ENCODE results near the gene C3orf38. TPM values are rescaled to one million over a fixed set of nuclear protein-coding genes. Genes with fewer than 3 reads are reported as not detected.
"Not testable (repeated sequence)": the region's sequence is repeated elsewhere in the genome, so short reads cannot be mapped to it uniquely, and the experiment has no call there.

Gene C3orf38
- total RNA-seq, 2 donors from 2014 or later, result 37.3 to 41.7 TPM

GRCh38 chr3:88168171-88168570 lies 18.4 kb downstream of the C3orf38 start:
- Mint-ChIP-seq H3K27ac (no peak overlapping the region), H3K36me3 (ENCODE audit: insufficient read depth in 2 of 2) (peaks cover 4 to 10% of the 10 kb centered on the region in 2 donors), H3K4me3 (no peak overlapping the region), H3K4me1 (ENCODE audit: low read depth) (no peaks in the 10 kb centered on the region), H3K9me3 (no peaks in the 10 kb centered on the region), H3K27me3 (ENCODE audit: low read depth) (no peaks in the 10 kb centered on the region)
- DNase-seq (no peak), ATAC-seq (replicated peaks in 1 of 2) (no peak)

GRCh38 chr3:88180398-88180999 lies 30.7 kb downstream of the C3orf38 start:
- Mint-ChIP-seq H3K27me3 (ENCODE audit: low read depth) (no peaks in the 10 kb centered on the region), H3K36me3 (ENCODE audit: insufficient read depth in 2 of 2) (peaks cover 0 to 4% of the 10 kb centered on the region in 2 donors), H3K27ac (no peak overlapping the region), H3K4me3 (no peak overlapping the region), H3K4me1 (ENCODE audit: low read depth) (no peaks in the 10 kb centered on the region), H3K9me3 (peaks cover 8 to 13% of the 10 kb centered on the region in 2 donors)
- DNase-seq, result peak; percentile 10 to 16
- peak in 1 of 2 donors; percentile 43 for ATAC-seq (replicated peaks in 1 of 2)

DNA sequence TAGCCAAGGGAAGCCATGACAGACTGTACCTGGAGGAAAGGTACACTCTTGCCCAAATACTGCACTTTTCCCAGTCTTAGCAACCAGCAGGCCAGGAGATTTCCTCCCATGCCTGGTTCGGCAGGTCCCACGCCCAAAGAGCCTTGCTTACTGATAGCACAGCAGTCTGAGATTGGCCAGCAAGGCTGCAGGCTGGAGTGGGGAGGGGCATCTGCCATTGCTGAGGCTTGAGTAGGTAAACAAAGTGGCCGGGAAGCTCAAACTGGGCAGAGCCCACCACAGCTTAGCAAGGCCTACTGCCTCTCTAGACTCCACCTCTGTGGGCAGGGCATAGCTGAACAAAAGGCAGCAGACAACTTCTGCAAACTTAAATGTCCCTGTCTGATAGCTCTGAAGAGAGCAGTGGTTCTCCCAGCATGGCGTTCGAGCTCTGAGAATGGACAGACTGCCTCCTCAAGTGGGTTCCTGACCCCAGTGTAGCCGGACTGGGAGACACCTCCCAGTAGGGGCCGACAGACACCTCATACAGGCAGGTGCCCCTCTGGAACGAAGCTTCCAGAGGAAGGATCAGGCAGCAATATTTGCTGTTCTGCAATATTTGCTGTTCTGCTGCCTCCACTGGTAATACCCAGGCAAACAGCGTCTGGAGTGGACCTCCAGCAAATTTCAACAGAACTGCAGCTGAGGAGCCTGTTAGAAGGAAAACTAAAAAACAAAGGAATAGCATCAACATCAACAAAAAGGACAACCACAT lies 32.6 kb downstream of the C3orf38 start:
- peaks cover 13 to 18% of the 10 kb centered on the region in 2 donors for H3K9me3 Mint-ChIP-seq
- not testable (repeated sequence) for DNase-seq; H3K36me3 Mint-ChIP-seq (ENCODE audit: insufficient read depth in 2 of 2); H3K4me3 Mint-ChIP-seq; ATAC-seq (replicated peaks in 1 of 2); H3K27ac Mint-ChIP-seq; H3K27me3 Mint-ChIP-seq (ENCODE audit: low read depth); H3K4me1 Mint-ChIP-seq (ENCODE audit: low read depth)

DNA sequence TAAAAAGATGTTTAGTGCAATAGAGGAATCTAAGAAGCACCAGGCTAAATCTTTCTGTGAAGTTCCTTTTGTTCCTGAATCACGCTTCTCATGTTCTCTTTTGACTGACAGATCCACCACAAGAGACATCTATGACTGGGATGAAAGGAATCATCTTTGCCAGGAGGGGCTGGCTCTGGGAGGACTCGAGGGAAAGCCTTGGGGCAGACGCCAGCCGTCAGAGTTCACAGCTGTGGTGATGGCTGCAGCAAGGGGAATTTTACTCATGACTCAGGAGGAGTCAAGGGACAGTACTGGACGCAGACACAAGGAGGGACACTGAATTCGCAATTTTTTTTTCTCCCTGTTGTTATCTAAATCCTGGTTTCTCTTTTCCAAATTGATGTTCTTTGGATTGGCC lies 38.7 kb downstream of the C3orf38 start:
- peak overlapping the region; percentile 27 for H3K27ac Mint-ChIP-seq
- ATAC-seq (replicated peaks in 1 of 2) (no peak), DNase-seq (no peak)
- H3K9me3 Mint-ChIP-seq, result peaks cover 8 to 24% of the 10 kb centered on the region in 2 donors
- peaks cover 0 to 6% of the 10 kb centered on the region in 2 donors for H3K36me3 Mint-ChIP-seq (ENCODE audit: insufficient read depth in 2 of 2)
- peaks cover 12% of the 10 kb centered on the region for H3K4me1 Mint-ChIP-seq (ENCODE audit: low read depth)
- H3K4me3 Mint-ChIP-seq, result no peak overlapping the region
- H3K27me3 Mint-ChIP-seq (ENCODE audit: low read depth), result no peaks in the 10 kb centered on the region

GRCh38 chr3:88189361-88189810 lies 39.6 kb downstream of the C3orf38 start:
- DNase-seq (peak; percentile 9 to 18), ATAC-seq (replicated peaks in 1 of 2) (peak; percentile 72 to 84)
- Mint-ChIP-seq H3K9me3 (peaks cover 4 to 24% of the 10 kb centered on the region in 2 donors), H3K36me3 (ENCODE audit: insufficient read depth in 2 of 2) (peaks cover 0 to 6% of the 10 kb centered on the region in 2 donors), H3K4me1 (ENCODE audit: low read depth) (peaks cover 12% of the 10 kb centered on the region), H3K27ac (no peak overlapping the region), H3K4me3 (peak overlapping the region; percentile 36 to 45), H3K27me3 (ENCODE audit: low read depth) (no peaks in the 10 kb centered on the region)

- Mint-ChIP-seq H3K36me3 (ENCODE audit: insufficient read depth in 2 of 2) (peaks cover 0 to 3% of the 10 kb centered on the region in 2 donors), H3K27ac (no peak overlapping the region), H3K4me1 (ENCODE audit: low read depth) (peaks cover 24% of the 10 kb centered on the region), H3K27me3 (ENCODE audit: low read depth) (no peaks in the 10 kb centered on the region), H3K4me3 (no peak overlapping the region), H3K9me3 (peaks cover 0 to 6% of the 10 kb centered on the region in 2 donors)
- no peak for DNase-seq
- ATAC-seq (replicated peaks in 1 of 2), result no peak
Measured at GRCh38 chr3:88191872-88192409, 42.2 kb downstream of the C3orf38 start.

DNA sequence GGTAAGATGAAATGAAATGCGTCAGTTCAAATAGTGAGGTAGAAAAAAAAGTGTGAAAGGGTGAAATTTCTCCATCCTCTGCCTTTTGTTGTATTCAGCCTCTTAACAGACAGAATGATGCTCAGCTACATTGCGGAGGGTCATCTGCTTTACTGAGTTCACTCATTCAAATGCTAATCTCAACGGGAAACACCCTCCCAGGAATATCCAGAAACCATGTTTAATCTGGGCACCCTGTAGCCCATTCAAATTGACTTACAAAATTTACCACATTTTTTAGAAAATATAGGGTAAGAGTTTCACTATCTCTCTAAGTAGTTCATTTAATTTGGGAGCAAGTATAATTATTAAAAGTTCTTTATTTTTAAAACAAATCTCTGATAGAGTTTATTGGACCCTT lies 42.9 kb downstream of the C3orf38 start:
- H3K27ac Mint-ChIP-seq, result no peak overlapping the region
- peaks cover 0 to 3% of the 10 kb centered on the region in 2 donors for H3K36me3 Mint-ChIP-seq (ENCODE audit: insufficient read depth in 2 of 2)
- DNase-seq (no peak), ATAC-seq (replicated peaks in 1 of 2) (no peak)
- peaks cover 24% of the 10 kb centered on the region for H3K4me1 Mint-ChIP-seq (ENCODE audit: low read depth)
- H3K27me3 Mint-ChIP-seq (ENCODE audit: low read depth), result no peaks in the 10 kb centered on the region
- H3K4me3 Mint-ChIP-seq, result no peak overlapping the region
- peaks cover 0 to 6% of the 10 kb centered on the region in 2 donors for H3K9me3 Mint-ChIP-seq

- no peak overlapping the region for H3K4me3 Mint-ChIP-seq
- no peaks in the 10 kb centered on the region for H3K36me3 Mint-ChIP-seq (ENCODE audit: insufficient read depth in 2 of 2)
- H3K27me3 Mint-ChIP-seq (ENCODE audit: low read depth), result no peaks in the 10 kb centered on the region
- DNase-seq (peak; percentile 51 to 56), ATAC-seq (replicated peaks in 1 of 2) (peak; percentile 77 to 83)
- peaks cover 12% of the 10 kb centered on the region for H3K4me1 Mint-ChIP-seq (ENCODE audit: low read depth)
- H3K9me3 Mint-ChIP-seq, result no peaks in the 10 kb centered on the region
- H3K27ac Mint-ChIP-seq, result peak overlapping the region; percentile 46
Measured at GRCh38 chr3:88195951-88196434, 46.2 kb downstream of the C3orf38 start.

- Mint-ChIP-seq H3K4me1 (ENCODE audit: low read depth) (peaks cover 12% of the 10 kb centered on the region), H3K27me3 (ENCODE audit: low read depth) (peaks cover 4% of the 10 kb centered on the region), H3K9me3 (no peaks in the 10 kb centered on the region), H3K4me3 (no peak overlapping the region), H3K36me3 (ENCODE audit: insufficient read depth in 2 of 2) (no peaks in the 10 kb centered on the region), H3K27ac (no peak overlapping the region)
- DNase-seq (no peak), ATAC-seq (replicated peaks in 1 of 2) (no peak)
Measured at GRCh38 chr3:88198121-88198520, 48.4 kb downstream of the C3orf38 start.

GRCh38 chr3:88203642-88204055 lies 53.9 kb downstream of the C3orf38 start:
- peak; percentile 58 to 63 for DNase-seq
- Mint-ChIP-seq H3K27me3 (ENCODE audit: low read depth) (peaks cover 4% of the 10 kb centered on the region), H3K36me3 (ENCODE audit: insufficient read depth in 2 of 2) (no peaks in the 10 kb centered on the region), H3K27ac (no peak overlapping the region), H3K4me1 (ENCODE audit: low read depth) (no peaks in the 10 kb centered on the region), H3K4me3 (no peak overlapping the region), H3K9me3 (no peaks in the 10 kb centered on the region)
- peak; percentile 66 to 72 for ATAC-seq (replicated peaks in 1 of 2)

Other genes starting within 250 kb of the C3orf38 start
- 100 to 1,000 TPM; 139 to 163 TPM for gene CGGBP1, start 91.0 kb upstream of the C3orf38 start, total RNA-seq
- gene ZNF654, start 90.7 kb upstream of the C3orf38 start, total RNA-seq, result 10 to 100 TPM; 19.1 to 20.1 TPM